ENCODE measurements around the gene GALNTL6.

DNA sequence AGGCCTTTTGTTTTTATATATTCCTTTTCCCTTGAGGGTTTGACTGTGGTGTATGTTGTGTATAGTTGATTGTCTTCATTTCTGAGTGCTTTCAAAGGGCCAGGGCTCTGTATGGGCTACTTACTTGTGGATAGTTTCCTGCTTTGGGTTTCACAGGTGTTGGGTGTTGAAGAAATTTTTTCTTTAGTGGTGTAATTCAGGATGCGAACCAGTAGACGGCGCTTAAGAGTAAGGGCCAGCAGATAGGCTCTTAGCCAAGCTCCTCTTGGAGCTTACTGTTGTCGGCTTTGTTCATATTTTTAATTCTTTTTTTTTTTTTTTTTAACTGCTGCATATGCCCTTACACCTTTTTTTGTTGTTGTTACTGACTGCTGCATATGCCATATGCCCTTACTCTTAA lies 1079.1 kb downstream of the GALNTL6 start:
- TF ChIP-seq, protein P1, sequence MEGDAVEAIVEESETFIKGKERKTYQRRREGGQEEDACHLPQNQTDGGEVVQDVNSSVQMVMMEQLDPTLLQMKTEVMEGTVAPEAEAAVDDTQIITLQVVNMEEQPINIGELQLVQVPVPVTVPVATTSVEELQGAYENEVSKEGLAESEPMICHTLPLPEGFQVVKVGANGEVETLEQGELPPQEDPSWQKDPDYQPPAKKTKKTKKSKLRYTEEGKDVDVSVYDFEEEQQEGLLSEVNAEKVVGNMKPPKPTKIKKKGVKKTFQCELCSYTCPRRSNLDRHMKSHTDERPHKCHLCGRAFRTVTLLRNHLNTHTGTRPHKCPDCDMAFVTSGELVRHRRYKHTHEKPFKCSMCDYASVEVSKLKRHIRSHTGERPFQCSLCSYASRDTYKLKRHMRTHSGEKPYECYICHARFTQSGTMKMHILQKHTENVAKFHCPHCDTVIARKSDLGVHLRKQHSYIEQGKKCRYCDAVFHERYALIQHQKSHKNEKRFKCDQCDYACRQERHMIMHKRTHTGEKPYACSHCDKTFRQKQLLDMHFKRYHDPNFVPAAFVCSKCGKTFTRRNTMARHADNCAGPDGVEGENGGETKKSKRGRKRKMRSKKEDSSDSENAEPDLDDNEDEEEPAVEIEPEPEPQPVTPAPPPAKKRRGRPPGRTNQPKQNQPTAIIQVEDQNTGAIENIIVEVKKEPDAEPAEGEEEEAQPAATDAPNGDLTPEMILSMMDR (IDR thresholded peaks at IDR 0.05), result no peak
- no peak for TF ChIP-seq POLR2AphosphoS5 (IDR thresholded peaks at IDR 0.05)
